GOT3 (cell line): Measurements from ENCODE around the gene RSPRY1.
"Not testable (repeated sequence)": the region's sequence is repeated elsewhere in the genome, so short reads cannot be mapped to it uniquely, and the experiment has no call there.

Experiments
- DNase-seq: peaks from one replicate; lab custom pipeline; 2025; ENCODE audit warnings: mixed read lengths; lab: John Stamatoyannopoulos, UW

RSPRY1 gene

DNA sequence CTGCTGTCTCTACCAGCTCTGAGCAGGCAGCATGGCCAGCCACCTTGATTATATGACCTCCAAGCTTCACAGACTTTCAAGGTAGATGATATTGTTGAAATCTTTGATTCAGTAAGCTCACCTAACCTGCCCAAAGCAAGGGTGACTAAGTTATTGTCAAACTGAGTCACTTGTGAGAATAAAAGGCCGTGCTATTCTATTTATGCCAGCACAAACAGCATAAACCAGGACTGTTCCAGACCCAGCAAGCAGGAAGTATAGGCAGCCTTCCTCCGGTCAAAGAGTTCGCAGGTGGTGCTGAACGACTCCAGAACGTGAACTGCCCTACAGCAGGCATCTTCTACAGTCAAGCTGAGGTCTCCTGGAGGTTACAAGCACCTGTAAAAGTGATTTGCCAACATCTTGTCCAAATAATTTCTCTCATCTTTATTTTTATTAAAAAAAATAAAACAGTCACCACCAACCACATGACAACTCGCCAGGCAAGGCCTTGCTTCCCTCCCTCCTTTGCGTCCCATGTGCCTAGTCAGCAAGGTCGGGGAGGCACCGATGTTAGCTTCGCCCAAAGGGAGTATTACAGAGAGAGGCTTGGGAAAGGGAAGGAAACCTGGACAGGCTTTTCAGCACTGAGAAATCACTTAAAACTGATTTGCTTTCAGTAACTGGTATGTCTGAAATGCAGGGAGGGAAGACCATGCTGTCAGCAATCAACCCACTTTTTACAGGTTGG, 69.7 kb downstream of the RSPRY1 start:
- no peak for DNase-seq

GRCh38 chr16:57256601-57257395, 70.7 kb downstream of the RSPRY1 start:
- DNase-seq, result no peak

DNA sequence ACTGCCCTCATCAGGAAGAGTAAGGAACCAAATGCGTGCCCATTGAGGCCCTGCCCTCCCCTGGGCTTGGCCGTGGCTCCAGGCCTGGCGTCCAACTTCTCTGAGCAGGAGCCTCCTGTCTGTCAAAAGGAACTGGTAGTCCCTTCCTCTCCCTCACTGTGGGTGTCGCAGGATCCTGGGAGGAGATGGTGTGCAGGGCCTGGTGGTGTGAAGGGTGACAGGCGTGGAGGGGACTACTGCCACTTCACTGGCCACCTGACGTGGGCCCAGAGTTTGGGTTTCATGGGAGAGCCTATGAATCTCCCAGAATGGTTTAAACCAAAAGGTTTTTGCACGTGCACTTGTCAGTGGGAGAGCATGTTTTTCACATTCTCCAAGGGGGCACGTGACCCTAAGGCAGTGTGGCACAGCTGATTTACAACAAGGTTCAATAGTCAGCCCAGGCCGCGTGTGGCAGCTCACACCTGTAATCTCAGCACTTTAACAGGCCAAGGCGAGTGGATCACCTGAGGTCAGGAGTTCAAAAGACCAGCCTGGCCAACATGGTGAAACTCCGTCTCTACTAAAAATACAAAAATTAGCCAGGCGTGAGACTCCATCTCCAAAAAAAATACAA, 71.4 kb downstream of the RSPRY1 start:
- DNase-seq, result no peak

GRCh38 chr16:57258226-57258909, 72.2 kb downstream of the RSPRY1 start:
- no peak for DNase-seq

- no peak for DNase-seq
Measured at GRCh38 chr16:57258910-57259475, 72.9 kb downstream of the RSPRY1 start.

DNA sequence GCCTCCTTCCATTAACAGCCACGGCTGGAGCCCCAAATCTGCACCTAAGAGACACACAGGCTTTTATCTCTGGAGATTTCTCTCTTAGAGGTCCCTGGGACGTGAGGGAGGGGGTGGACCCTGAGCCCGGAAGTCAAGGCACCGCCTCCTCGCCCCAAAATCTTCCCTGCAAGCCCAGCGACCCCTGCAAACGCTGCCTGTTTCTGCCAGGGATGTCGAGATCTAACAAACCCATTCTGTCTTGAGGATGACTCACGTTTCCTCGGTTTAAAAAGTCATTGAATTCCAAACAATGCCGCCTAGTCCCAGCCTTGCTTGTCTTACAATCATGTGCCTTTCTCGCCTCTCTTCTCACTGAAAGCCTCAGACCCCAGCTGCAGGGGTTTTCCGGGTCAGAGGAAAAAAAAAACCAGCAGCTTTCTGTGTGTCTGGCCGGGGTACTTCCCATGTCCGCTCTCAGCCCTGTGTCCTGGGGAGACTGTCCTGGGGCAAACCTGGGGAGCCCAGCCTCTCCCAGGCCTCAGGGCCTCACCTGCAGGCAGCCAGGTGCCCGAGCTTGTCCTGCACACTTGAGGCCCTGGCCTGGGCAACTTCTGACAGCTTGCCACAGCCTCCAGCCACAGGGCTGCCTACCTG, 74.3 kb downstream of the RSPRY1 start:
- DNase-seq, result no peak

DNA sequence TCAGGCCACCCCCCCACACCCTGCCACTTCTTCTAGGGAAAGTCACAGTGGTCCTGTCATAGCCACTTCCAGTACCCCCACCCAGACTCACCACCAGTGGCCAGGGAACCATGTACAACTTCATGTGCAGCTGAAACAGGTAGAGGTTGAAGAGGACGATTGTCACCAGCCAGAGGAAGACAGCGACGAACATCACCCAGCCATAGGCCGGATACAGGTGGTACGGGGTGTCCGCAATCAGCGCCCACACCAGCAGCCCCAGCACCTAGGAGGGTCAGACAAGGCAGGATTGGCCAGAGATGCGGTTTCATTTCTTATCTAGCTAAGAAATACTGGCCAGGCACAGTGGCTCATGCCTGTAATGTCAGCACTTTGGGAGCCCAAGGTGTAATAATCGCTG, 75.7 kb downstream of the RSPRY1 start:
- DNase-seq, result no peak

DNA sequence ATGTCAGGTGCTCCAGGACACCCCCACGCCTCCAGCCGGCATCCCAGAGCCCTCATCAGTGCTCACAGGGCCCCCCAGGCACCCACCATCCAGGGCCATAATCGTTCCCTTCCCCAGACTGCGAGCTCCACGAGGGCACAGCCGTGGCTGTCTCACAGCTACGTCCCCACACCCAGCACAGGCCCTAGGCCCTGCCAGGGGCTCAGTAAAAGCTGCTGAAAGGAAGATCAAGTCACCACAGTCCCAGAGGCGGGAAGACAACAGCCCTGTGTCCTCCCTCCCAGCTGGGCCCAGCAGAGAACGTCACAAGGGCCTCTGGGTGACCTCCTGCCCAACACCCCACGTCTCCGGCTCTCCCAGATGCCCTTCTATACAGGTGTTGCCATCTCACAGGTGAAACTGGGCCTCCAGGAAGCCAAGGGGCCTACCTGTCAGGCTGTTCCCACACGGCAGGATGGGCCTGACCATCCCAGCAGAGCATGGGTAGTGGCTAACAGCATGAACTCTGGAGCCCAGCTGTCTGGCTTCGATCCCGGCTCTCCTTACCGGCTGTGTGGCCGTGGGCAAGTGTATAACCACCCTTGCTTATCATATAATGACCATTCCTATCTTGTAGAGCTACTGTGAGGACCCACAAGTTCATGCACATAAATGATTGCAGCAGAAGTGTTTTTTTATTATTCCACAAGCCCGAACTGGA, 76.9 kb downstream of the RSPRY1 start:
- DNase-seq, result no peak

DNA sequence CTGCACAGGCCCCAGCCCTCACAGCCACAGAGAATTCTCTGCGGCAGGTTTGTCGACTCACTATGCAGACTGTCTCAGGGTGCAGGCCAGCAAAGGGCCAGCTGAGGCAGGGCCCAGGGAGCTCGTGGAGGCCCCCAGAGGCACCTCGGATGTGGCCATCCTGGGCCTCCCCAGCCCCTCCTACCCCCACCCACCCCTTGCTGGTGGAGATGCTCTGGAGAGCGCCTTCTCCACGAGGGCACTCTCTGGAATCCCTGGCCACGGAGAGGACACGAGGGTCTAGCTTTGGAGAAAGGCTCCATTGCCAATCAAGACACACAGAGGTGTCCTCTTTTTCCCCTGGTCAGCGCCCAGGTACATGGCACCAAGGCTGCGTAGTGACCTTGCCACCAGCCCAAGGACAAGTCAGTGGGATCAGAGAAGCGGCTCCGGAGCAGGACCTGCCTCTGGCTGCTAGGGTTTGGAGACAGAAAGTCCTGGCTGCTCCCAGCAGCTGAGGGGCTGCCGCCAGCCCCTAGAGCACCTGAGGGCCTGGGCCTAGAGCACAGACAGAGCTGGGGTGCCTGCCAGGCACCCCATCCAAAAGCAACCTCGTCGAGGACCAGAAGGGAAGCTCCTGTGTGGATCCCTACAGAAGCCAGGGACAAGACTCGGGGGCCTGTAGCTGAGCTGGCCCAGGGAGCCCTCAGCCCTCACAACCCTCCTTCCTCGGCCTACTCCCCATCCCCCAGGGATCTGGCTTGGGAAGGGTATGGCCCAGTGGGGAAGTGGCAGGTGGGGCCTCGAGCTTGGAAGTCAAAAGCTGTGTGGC, 77.6 kb downstream of the RSPRY1 start:
- no peak for DNase-seq

GRCh38 chr16:57264381-57264780, 78.3 kb downstream of the RSPRY1 start:
- no peak for DNase-seq

DNA sequence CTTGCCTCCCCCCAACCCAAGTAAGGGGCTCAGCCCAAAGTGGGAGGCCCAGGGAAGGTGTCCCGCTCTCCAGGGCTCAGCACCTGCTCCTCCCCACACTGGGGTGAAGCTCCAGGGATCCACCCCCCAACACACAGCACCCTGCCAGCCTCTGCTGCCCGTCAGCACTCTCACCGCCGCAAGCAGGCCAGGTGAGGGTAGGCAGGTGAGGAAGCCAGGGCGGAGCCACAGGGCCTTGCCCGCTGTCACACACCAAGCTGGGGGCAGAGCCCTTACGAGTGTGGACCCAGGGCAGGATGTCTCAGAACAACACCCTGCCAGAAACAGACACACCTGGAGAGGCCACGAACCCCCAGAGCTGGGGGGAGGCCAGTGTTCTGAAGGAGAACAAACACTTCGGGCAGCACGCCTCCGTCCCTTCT, 78.8 kb downstream of the RSPRY1 start:
- no peak for DNase-seq

- DNase-seq, result no peak
Measured at GRCh38 chr16:57265850-57266530, 79.9 kb downstream of the RSPRY1 start.

GRCh38 chr16:57266531-57267260, 80.6 kb downstream of the RSPRY1 start:
- DNase-seq, result no peak

GRCh38 chr16:57267343-57267742, 81.2 kb downstream of the RSPRY1 start:
- not testable (repeated sequence) for DNase-seq

- no peak for DNase-seq
Measured at GRCh38 chr16:57268804-57269800, 83.0 kb downstream of the RSPRY1 start.

- DNase-seq, result no peak
Measured at GRCh38 chr16:57270221-57271062, 84.3 kb downstream of the RSPRY1 start.

GRCh38 chr16:57271063-57271345, 84.9 kb downstream of the RSPRY1 start:
- DNase-seq, result no peak
